HG03521 (cell line): ENCODE measurements around the gene AACS.

Source experiments
- ATAC-seq: cut with Tn5 transposase; IDR thresholded peaks from one replicate; pipeline ENCODE4 v1.9.1; 2021; ENCODE audit warnings: mild to moderate bottlenecking, moderate library complexity; ENCODE audit not compliant: unreplicated experiment

The AACS gene

DNA sequence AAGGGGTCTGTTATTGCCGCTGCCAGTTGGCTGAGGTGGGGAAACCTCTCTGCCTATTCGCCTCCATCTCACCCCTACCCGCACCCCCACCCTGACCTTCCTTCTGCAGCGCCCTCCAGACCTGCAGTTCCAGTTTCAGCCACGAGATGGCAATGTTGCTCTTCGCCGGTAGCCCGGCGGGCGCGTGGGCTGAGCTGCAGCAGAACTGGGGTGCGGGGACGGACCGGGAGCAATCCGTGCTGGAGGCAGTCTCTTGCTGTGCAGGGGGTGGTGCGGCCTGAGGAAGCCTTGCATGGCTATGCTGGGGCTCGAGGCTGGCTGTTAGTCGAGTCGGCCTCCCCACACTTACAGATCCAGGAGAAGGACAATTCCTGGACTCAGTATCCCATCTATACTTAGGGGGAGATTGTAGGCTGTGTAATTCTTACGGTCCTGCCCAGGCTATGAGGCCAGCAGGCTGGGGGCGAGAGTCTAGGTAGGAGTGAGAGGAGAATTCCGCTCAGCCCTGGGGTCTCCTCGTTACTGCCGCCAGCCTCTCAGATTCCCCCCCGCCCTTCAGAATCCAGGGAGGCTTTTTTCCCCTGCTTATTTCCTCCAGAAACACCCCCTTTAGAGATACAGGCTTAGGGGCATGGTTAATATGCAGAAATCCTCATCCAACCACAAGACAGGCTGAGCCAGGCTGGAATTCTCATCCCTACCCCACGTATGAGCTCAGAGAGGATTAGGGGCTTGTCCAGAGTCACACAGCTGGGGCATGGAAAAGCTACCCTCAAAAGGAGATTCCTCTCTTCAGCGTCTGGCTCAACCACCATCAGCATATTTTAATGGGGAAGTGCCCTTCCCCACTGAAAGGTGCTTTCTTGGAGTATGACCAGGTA lies 118.2 kb downstream of the AACS start:
- no peak for ATAC-seq

DNA sequence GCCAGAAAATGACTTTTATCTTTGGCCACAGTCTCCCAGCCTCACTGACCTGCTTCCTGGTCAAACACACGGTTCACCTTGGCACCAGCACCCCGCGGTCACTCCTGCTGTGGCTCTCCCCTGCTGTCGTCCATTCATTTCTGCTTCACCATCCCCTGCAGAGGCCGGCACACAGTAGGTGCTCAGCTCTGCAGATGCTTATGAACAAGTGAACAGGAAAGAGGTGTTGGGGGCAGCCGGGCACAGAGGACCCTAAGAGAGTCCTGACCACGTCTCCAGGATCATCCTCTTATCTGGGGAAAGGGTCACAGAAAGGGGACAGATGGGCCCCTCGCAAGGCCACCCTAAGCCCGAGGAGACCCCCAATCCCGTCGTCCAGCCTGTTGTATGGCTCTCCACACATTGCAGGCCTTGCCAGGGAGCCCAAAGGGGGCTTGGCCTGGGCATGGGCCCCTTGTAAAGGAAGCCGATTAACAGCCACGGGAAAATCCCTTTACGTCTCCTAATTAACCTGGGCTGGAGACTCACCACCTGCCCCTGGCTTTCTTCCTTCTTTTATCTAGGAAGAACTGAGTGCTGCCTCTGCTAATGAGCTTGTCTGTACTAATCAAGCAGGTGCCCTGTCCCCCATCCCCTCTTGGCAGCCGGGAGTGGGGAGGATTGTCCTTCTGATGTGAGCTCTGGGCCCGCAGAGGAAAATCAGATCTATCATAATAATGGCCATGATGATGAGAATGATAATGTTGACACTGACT lies 119.2 kb downstream of the AACS start:
- ATAC-seq, result no peak

DNA sequence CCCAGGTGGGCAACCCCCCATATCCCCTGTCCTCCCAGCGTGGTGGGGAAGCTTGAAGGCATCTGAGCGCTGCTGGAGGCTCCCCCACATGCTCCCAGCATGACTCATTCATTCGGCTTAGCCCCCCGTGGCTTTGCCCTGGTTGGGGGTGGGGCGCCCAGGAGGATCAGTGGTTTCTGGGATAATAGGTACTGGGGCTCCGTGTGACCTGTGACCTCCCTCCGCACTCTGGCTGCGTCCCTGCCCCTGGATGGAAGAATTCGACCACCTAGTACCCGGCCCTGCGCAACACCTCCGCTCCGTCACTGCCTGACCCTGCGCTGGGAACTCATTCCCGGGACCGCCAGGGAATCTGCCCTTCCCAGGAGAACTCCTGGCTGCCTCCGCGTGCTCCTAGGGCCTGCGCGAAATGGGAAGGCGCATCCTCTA lies 120.1 kb downstream of the AACS start:
- no peak for ATAC-seq

DNA sequence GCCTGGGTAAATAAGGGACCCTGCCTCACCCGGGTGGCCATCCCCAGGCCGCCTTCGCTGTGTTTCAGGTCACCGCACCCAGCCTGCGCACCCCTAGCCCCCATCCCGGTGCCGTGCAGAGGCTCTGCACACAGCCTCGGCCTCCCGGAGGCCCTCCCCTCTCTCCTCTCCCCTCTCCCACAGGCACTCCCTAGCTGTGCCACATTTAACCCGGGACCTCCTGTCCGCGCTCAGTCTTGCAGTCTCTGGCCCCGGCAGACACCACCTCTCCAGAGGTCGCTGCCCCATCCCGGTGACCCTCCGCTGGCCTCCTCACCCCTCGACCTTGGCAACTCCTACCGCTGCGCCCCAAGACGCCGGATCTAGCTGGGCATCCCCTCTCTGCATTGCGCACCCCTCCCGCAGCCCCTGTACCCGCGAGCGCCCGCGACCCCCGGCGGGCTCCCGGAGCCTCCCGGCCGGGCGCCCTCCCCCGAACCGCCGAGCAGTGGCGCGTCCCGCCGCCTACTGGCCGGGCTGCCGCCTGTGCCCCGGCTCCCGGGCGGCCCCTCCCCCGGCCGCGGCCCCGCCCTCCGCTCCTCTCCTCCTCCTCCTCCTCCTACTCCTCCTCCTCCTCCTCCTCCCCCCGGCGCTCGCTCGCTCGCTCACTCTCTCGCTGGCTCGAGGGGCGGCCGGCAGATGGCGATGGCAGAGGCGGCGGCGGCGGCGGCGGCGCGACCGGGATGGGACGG lies 120.7 kb downstream of the AACS start, which contains the start of gene TMEM132B:
Gene TMEM132B (plus strand): TSS at position 647 of the 731 bp plus-strand sequence.
- peak; percentile 45 for ATAC-seq

DNA sequence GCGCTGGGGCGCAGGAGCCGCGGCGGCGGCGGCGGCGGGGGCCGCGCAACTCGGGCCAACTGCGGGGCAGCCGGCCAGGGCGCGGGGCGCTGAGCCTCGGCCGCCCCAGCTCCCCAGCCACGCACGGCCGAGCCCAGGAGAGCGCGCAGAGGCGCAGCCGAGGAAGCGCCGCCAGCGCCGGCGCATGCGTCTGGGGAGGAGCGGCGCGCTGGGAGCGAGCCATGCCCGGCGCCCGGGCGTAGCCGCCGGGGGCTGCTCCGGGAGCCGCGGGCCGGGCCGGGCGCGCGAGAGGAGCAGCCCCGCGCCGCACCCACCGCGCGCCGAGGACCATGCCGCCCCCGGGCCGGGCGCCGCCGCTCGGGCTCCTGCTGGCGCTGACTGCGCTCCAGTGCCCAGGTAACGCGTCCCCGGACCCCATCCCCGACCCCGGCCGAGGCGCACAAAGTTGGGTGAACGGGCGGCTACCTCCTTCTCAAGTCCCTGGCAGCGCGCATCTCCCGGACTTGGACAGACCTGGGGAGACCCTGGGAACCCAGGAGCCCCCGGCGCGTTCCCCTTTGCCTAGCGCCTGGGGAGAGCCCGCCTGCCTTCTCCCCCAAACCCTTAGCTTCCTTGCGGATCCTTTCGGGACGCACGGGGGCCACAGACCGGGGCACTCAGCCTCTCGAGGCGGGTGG lies 121.4 kb downstream of the AACS start:
- peak; percentile 21 for ATAC-seq

DNA sequence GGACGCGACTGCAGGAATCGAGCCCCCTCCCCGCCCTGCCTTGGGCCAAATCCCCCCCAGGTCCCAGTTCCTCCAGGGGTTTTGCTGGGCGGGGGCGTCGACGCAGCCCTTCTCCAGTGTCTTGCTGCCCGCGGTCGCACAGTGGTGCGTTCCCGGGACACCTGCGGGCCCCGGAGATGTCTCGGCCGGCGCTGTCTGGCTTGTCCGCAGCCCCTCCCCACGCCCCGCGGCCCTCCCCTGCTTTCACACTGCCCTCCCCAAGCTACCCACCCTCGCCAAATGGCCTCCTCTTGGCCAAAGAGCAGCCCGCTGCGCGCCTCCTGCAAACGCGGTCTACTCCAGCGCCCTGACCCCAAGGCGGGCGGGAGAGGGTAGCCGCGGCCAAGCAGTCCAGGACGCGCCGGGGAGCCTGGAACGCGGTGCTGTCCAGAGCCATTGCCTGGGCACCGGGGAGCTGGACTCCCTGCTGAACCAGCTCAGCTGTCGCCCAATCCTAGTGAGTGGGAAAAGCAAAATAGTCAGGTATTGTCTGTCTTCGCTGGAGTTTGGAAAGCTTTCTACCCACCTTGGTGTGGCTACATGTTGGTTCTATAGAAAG lies 122.0 kb downstream of the AACS start:
- ATAC-seq, result no peak

DNA sequence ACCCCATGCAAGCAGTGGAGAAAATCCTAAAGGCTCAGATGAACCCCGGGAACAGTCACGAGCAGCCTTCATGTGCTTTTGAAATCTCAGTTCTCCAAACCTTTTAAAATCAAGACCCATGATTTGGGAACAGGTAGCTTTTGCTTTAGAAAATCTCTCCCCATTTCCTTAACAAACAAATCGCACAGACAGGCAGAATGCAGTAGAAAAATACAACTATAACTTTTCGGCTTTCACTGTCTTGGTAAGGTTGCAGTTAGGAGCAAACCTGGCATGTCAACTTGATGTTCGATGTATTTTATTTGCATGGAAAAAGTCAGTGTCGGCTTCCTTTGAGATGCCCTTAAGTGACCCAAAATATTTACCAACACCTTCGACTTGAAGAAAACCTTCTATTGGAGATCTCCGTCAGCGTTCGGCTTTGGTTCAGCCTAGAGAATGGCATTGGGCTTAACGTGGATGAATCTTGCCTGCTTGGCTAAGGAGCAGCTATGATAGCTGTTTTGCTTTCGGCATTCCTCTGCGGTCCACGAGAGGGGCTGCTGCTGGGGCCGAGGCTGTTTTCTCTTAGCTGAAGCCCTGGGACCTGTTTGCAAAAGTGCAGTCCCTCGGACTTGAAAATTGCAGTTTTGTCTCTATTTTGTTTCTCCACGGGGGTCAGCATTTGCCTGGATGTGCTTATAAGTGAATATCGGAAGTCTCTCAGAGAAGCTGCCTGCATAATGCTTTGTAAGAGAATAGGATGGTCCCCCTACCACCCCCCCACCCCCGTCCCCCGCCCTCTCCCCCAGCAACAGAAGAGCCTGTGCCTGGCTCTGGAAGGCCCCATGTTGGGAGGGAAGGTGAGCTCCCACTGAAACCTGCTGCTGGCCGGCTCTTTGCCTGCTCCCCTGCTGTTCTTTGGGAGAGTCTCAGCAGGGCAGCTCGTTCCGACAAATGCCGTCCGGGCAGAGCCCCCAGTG lies 122.8 kb downstream of the AACS start:
- ATAC-seq, result no peak

DNA sequence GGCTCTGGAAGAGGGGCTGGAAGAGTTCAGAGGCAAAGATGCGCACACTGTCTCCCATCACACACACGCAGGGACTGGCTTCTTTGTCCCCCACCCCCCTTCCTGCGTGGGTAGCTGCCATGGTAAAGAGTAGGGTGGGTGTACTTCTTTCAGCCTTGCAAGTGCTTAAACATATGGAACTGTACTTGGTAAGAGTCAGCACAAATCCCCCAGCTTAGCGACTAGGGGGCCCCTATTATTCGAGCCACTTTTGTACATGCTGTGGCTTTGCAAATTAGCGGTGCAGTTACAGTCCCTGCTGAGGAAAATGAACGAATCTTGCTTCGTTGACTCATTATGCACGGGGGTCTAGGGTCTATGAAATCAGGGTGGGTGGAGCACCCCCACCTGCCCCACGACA lies 123.8 kb downstream of the AACS start:
- ATAC-seq, result no peak

DNA sequence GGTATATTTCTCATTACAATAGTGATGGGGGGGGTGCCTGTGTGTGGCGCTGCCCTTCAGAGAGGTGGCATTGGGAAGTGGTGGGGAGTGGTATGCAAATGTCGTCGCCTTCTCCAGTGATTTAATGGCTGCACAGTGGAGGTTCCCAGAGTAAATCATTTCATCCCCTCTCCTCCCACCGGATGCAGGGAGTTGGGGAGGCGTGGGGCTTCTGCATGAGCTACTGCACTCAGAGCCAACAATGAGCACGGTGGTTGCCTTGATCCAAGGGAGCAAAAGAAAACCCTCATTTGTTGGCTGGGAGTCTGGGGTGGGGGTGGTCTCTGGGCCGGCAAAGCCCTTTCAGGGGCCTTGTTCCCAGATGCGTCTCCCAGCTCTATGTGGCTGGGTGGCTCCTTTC lies 124.3 kb downstream of the AACS start:
- ATAC-seq, result no peak

DNA sequence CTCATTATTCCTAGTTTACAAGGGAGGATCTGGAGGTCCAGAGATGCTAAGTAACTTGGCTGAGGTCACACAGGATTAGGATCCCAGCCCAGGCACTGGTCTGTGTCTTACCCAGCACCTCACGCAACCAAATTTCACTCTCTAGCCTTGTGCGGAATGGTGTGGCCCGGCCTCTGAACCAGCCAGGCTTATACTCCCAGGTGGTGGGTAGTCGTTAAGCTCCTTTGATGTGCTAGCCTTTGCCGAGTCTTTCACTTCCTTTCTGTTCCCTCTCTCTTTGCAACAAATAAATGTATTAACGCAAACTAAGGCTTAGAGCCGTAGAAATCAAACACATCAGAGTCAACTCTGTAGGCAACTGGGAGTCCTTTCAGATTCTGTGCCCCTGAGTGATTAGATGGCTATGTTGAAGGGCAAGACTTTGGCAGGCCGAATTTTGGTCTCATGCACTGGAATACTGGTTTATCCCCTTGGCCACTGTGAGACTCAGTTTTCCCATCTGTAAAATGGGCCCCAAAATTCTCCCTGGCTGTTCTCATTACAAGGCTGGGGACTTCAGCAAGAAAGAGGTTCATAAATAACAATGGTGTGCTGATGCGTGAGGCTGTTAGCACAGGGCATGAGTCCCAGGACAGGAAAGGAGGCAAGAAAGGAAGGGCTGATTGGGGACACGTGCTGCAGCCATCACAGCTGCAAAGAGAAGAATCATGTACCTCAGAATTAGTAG lies 126.3 kb downstream of the AACS start:
- no peak for ATAC-seq

DNA sequence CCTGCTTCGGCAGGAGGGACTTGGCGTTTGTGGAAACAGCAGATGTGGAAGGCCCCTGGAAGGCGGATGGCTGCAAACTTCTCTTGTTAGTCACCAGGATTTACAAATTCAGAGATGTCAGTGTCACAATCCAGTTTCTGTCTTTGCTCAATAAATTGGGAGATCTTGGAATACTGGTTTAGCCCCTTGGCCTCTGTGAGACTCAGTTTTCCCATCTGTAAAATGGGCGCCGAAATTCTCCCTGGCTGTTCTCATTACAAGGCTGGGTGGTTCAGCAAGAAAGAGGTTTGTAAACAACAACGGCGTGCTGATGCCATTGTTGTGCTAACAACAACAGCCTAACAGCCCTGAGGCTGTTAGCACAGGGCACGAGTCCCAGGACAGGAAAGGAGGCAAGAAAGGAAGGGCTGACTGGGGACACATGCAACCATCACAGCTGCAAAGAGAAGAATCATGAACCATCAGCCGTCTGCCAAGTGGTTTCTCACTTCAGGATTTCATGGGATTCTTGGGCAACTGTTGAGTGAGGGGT lies 127.5 kb downstream of the AACS start:
- ATAC-seq, result no peak
